OCI-LY7 (cell line): ENCODE data around the gene PRR5L. TPM values are rescaled to one million over a fixed set of nuclear protein-coding genes. Genes with fewer than 3 reads are reported as not detected.
A peak's percentile ranks its signal among the peaks of the same experiment; 100 is the strongest.
"Not testable (repeated sequence)": the region's sequence is repeated elsewhere in the genome, so short reads cannot be mapped to it uniquely, and the experiment has no call there.

Experiments
- BruUV-seq: library from RNA; stranded (reverse); fragments of 400-500 nt; replicated peaks from 2 replicates; lab custom pipeline; 2021; lab: Mats Ljungman, UMichigan
- CTCF ChIA-PET: fragments of 300-600 bp; sonication (Branson Sonifier 250); formaldehyde crosslinking; loops from one replicate; lab custom pipeline; 2022; ENCODE audit warnings: antibody characterized with exemption; ENCODE audit not compliant: unreplicated experiment; lab: Charles Lee
- POLR2A ChIA-PET: fragments of 300-600 bp; sonication (Branson Sonifier 250); formaldehyde crosslinking; loops from one replicate; lab custom pipeline; 2022; ENCODE audit warnings: antibody characterized with exemption; lab: Charles Lee
- DNase-seq: peaks from one replicate; pipeline ENCODE4 v3.0.0-alpha.2; 2015; ENCODE audit warnings: low spot score
- H2AFZ ChIP-seq: fragments of 200-600 bp; sonication (generic), shearing (Covaris generic); 2 replicates; pipeline ENCODE4 v1.6.1; 2014; ENCODE audit warnings: mild to moderate bottlenecking, antibody characterized with exemption, low read length, moderate library complexity
- H3K27ac ChIP-seq: fragments of 200-600 bp; sonication (generic); 2 replicates; pipeline ENCODE4 v1.5.1; 2014; ENCODE audit warnings: mixed run types, low read depth, mild to moderate bottlenecking, moderate library complexity, low read length, inconsistent platforms; ENCODE audit not compliant: poor library complexity, severe bottlenecking
- H3K36me3 ChIP-seq: fragments of 200-600 bp; sonication (generic); 2 replicates; pipeline ENCODE4 v1.6.1; 2014; ENCODE audit warnings: mild to moderate bottlenecking, antibody characterized with exemption, low read length, moderate library complexity, mixed read lengths; ENCODE audit not compliant: insufficient read depth
- H3K4me1 ChIP-seq: fragments of 200-600 bp; sonication (generic); 2 replicates; pipeline ENCODE4 v1.5.1; 2014; ENCODE audit warnings: mild to moderate bottlenecking, low read length; ENCODE audit not compliant: insufficient read depth, poor library complexity, severe bottlenecking
- H3K4me2 ChIP-seq: fragments of 200-600 bp; sonication (generic); 2 replicates; pipeline ENCODE4 v1.6.1; 2014; ENCODE audit warnings: mild to moderate bottlenecking, low read length
- H3K4me3 ChIP-seq: fragments of 200-600 bp; sonication (generic); 2 replicates; pipeline ENCODE4 v1.5.1; 2014; ENCODE audit warnings: mild to moderate bottlenecking, low read depth, low read length; ENCODE audit not compliant: poor library complexity, severe bottlenecking
- H3K79me2 ChIP-seq: fragments of 200-600 bp; sonication (generic); 2 replicates; pipeline ENCODE4 v1.6.1; 2016; ENCODE audit warnings: low read depth, mild to moderate bottlenecking, low read length, moderate library complexity, mixed read lengths; ENCODE audit not compliant: insufficient read depth
- H3K9me2 ChIP-seq: fragments of 200-600 bp; sonication (generic); 2 replicates; pipeline ENCODE4 v1.6.1; 2016; ENCODE audit warnings: mild to moderate bottlenecking, low read length, mixed read lengths; ENCODE audit not compliant: insufficient read depth
- H3K9me3 ChIP-seq: fragments of 200-600 bp; sonication (generic); 2 replicates; pipeline ENCODE4 v1.6.1; 2014; ENCODE audit warnings: mild to moderate bottlenecking, mixed run types, low read length, mixed read lengths
- H4K20me1 ChIP-seq: fragments of 200-600 bp; sonication (generic); 2 replicates; pipeline ENCODE4 v1.6.1; 2014; ENCODE audit warnings: mild to moderate bottlenecking, antibody characterized with exemption, low read length, moderate library complexity, mixed read lengths; ENCODE audit not compliant: insufficient read depth
- CTCF ChIP-seq: fragments of 200-600 bp; sonication (generic); conservative IDR thresholded peaks from 2 replicates; pipeline ENCODE4 v1.5.1; 2014; ENCODE audit warnings: mild to moderate bottlenecking, antibody characterized with exemption, low read length, moderate library complexity, mixed read lengths
- EZH2phosphoT487 ChIP-seq: fragments of 200-600 bp; sonication (generic); IDR thresholded peaks from 2 replicates; pipeline ENCODE4 v1.6.1; 2018; ENCODE audit warnings: low read depth, borderline replicate concordance, mild to moderate bottlenecking, mixed run types, antibody characterized with exemption, low read length, moderate library complexity, mixed read lengths
- intact Hi-C: fragments of 100-400 bp; cut with micrococcal nuclease; formaldehyde crosslinking; loops from one replicate; pipeline ENCODE4 v1.10.0; 2022; ENCODE audit not compliant: unreplicated experiment
- total RNA-seq, 2 experiments: library from RNA; depleted of rRNA in 1 of 2; stranded (reverse); fragments of >200 nt in 1 of 2; shearing (Covaris generic) in 1 of 2; gene quantifications; 2 replicates each; pipeline ENCODE4 v1.2.3, GENCODE V29; 2014 to 2022

PRR5L gene
- total RNA-seq, 2 experiments from 2014 or later: not detected

GRCh38 chr11:36509694-36510593, 213.9 kb downstream of the PRR5L start, which contains the start of gene TRAF6:
TSS of gene TRAF6 (minus strand) at chr11:36510272. CDS start at chr11:36501515, 8,757 bp downstream.
- H3K9me2 ChIP-seq: no peaks in the 10 kb centered on the region
- H3K36me3 ChIP-seq: no peaks in the 10 kb centered on the region
- peaks cover 8% of the 10 kb centered on the region; the same call in 1 of the 2 replicates for H4K20me1 ChIP-seq
- intact Hi-C loops: no loop called here
- peaks cover 20% of the 10 kb centered on the region; the same call in 1 of the 2 replicates for H3K79me2 ChIP-seq
- peak within 1 kb of the TSS; percentile 91 for H2AFZ ChIP-seq
- ChIA-PET CTCF (interaction anchor here (1.5 kb wide), 1 partner anchor 218 kb away, joined by 3 read pairs; no protein-coding TSS in a partner anchor), POLR2A (interaction anchor here (0.9 to 1.3 kb wide), 2 partner anchors 10 to 11 kb away, joined by 3 to 5 read pairs; no protein-coding TSS in a partner anchor)
- peak within 1 kb of the TSS; percentile 92 for H3K4me3 ChIP-seq
- no TSS peak for BruUV-seq
- no peaks in the 10 kb centered on the region for H3K9me3 ChIP-seq
- peak within 1 kb of the TSS; percentile 69 for H3K4me2 ChIP-seq
- peak; percentile 88 for DNase-seq
- peaks cover 8% of the 10 kb centered on the region for H3K4me1 ChIP-seq
- TF ChIP-seq CTCF (peak; percentile 82), EZH2phosphoT487 (no peak)
- H3K27ac ChIP-seq: no peak within 1 kb of the TSS

- Histone ChIP-seq H4K20me1 (peaks cover 8% of the 10 kb centered on the region; the same call in 1 of the 2 replicates), H3K4me3 (peak overlapping the region; percentile 92), H3K79me2 (peaks cover 20% of the 10 kb centered on the region; the same call in 1 of the 2 replicates), H3K9me3 (no peaks in the 10 kb centered on the region), H3K4me2 (peak overlapping the region; percentile 49), H3K36me3 (no peaks in the 10 kb centered on the region), H3K27ac (no peak overlapping the region), H3K9me2 (no peaks in the 10 kb centered on the region), H2AFZ (peak overlapping the region; percentile 91), H3K4me1 (peaks cover 8% of the 10 kb centered on the region)
- BruUV-seq: no TSS peak
- CTCF ChIA-PET: interaction anchor here (1.5 kb wide), 1 partner anchor 219 kb away, joined by 3 read pairs; no protein-coding TSS in a partner anchor
- TF ChIP-seq CTCF (no peak), EZH2phosphoT487 (no peak)
- DNase-seq: no peak
- POLR2A ChIA-PET: no interaction called here
- intact Hi-C loops: no loop called here
Measured at GRCh38 chr11:36510594-36510942, 214.5 kb downstream of the PRR5L start.

GRCh38 chr11:36511062-36511461, 215.0 kb downstream of the PRR5L start:
- H3K4me3 ChIP-seq, intact Hi-C loops, CTCF ChIA-PET, DNase-seq, H2AFZ ChIP-seq, H3K9me3 ChIP-seq, H4K20me1 ChIP-seq, H3K4me1 ChIP-seq, BruUV-seq, H3K36me3 ChIP-seq, H3K27ac ChIP-seq, H3K4me2 ChIP-seq, H3K9me2 ChIP-seq: not testable (repeated sequence)
- H3K79me2 ChIP-seq: peaks cover 20% of the 10 kb centered on the region; the same call in 1 of the 2 replicates
- POLR2A ChIA-PET: interaction anchor here (0.6 kb wide), 1 partner anchor 120 kb away, joined by 3 read pairs; no protein-coding TSS in a partner anchor
